Right lung (tissue), 5 donors: ENCODE data around the gene ROBO2. TPM values are rescaled to one million over a fixed set of nuclear protein-coding genes. Genes with fewer than 3 reads are reported as not detected.

ENCODE experiments used
- DNase-seq, 2 donors: peaks; one replicate each; pipeline ENCODE4 v3.0.0-alpha.2; 2013
- polyA plus RNA-seq, 5 donors: library from polyadenylated mRNA; unstranded; fragments of 120-200 nt; gene quantifications; one replicate each; pipeline versions ENCODE4 v1.2.1 to v1.2.3, GENCODE V29; 2013; ENCODE audit warnings: inconsistent platforms in 1 of 5, low replicate concordance in 1 of 5; ENCODE audit not compliant: insufficient read length in 5 of 5, insufficient read depth in 1 of 5

The ROBO2 gene
- polyA plus RNA-seq, 5 donors, result 31.9 to 66.1 (median 59.9) TPM

DNA sequence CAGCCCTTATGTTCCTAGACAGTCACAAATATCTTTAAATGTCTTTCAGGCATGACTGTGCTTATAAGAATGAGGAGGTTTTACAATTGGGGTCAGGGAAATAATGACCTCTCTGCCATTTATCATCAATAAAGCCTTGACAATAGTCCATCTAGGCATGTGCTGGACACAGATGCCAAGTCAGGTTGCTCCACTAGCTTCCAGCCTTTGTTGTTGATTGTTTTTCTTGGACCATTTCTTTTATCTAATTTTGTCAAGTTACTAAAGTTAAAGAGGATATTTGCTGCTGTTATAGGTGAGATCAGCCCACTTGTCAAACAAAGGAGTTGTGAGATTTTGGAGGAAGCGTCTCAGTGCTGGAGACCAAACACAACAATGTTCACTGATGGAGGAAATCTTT is 628.0 kb downstream of the ROBO2 start:
- DNase-seq, result no peak

DNA sequence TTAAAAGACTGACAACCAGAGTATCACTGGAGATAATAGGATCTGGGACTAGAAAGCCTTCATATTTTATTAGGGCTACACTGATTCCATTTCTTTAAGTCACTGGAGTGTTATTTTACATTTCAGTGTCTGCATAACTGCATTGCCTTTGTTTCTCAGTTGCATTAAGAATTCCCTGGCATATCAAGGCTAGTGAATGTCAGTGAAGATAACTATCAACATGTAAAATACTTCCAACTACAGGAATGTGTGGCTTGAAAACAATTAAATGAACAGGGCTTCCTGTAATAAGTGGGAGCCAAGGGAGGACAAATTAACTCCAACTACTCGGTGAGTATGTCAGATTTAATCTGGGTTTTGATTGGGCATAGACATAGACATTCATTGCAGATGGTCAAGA is 628.5 kb downstream of the ROBO2 start:
- no peak for DNase-seq

DNA sequence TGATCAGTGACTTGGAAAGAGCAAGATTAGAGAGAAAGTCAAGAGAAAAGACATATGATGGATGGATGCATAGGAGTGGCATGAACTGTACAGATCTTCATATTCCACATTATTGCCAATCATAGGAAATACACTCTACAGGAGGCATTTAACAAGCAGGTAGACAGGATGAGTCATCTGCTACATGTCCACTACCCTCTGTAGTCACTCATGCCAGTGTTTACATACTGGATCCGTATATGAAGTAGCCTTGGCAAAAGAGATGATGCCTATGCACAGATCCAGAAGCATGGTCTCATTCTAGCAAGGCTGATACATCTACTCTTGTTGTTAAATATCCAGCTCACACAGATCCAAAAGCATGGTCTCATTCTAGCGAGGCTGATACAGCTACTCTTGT is 632.1 kb downstream of the ROBO2 start:
- DNase-seq, result no peak

DNA sequence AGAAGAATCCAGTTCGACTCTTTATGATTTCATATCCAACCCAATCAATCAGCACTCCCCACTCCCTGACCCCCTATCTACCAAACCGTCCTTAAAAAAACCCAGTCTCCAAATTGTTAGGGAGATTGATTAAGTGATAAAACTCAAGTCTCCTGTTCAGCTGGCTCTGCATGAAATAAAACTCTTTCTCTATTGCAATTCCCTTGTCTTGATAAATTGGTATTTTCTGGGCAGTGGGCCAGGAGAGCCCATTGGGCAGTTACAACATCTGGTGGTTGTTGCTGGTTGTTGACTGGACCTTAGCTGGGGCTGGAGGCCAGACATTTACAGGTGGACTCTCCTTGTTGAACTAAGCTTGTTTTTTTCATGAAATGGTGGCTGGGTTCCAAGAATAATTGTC is 642.3 kb downstream of the ROBO2 start:
- DNase-seq, result no peak

DNA sequence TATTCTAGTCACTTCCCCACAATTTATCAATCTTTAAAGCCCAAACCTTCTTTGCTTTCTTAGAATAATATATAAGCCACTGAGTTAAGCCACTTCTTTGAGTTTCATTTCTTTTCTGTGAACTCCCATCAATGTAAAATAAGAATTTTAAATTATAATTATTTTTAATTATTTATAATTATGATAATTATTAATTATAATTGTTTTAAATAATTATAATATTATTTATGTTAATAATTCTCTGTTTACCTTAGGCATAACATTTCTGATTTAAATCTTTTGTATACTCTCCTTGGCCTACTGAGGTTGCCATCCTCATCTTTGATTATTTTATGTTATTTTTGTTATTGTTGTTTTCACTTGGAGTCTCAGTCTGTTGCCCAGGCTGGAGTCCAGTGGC is 644.2 kb downstream of the ROBO2 start:
- no peak for DNase-seq

DNA sequence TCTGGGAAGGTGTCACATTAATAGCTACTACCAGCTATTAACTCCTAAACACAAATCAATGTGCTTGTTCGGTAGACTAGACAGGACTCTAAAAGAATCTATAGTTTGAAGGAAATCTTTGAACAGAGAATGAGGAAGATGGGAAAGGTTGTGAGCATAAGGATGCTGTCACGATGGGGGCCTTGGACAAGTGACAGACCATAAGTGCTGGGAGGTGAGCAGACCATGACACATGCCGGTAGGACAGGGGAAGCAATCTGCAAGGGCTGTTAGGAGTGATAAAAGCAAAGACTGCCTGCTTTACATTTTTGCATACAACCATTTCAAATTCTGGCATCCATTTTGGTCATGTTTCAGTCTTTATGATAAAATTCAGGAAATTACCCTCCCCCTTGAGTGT is 645.8 kb downstream of the ROBO2 start:
- no peak for DNase-seq

DNA sequence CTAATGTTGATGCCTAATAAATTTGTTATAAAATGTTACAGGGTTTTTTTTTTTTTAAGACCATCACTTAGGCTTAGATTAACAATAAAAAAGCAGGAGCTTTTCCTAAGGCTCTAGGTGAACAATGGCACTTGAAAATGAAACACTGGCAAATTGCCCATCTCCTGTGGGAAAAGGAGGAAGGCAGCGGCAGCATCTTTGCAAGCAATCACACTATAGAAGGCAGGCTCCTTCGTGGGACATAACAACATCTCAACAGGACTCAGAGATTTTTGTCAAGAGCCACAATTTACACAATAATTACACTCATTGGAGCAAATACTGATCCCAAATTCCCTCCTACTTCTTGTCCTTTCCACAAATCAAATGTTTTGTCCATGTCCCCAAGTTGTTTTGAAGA is 646.7 kb downstream of the ROBO2 start:
- no peak for DNase-seq

DNA sequence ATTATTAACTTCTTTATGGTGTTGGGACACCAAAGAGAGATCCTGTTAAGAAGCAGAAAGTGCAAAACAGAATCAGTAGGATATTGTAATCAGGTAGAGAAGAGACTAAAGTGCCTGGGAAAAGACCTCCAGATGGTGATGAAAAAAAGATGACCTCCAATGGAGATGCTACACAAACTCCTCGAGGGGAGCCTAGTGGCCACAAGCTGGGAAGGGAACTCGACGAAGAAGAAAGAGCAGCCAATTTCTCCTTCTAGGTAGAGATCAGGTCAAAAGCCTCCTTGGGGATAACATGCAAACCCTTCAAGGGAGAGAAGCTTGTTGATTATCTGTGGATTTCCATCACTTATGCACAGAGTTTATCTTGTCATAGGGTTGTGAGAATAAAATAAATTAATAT is 647.6 kb downstream of the ROBO2 start:
- DNase-seq, result no peak

DNA sequence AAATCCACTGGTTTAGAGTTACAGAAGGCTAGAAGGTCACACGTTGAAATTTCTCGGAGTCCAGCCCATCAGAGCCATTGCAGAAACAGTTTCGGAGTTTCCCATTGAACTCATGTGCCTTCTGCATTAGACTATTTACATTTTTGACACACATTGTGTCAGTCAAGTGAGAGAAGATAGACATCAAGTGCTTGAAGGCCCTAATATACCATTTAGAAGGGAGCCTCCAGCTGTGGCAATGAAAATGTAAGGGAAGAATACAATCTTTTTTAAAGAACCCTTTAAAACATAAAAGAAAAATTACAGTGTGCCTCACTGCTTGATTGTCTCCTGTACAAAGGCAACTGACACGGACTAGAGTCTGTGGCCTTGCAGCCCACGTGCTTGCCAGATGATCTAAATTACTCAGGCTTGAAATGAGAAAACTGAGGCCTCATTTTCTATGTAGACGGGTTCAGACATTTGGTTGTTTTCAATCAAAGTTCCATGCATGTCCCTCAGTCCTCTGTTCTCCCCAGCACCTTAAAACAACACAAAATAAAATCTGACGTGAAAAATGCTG is 650.5 kb downstream of the ROBO2 start:
- no peak for DNase-seq

DNA sequence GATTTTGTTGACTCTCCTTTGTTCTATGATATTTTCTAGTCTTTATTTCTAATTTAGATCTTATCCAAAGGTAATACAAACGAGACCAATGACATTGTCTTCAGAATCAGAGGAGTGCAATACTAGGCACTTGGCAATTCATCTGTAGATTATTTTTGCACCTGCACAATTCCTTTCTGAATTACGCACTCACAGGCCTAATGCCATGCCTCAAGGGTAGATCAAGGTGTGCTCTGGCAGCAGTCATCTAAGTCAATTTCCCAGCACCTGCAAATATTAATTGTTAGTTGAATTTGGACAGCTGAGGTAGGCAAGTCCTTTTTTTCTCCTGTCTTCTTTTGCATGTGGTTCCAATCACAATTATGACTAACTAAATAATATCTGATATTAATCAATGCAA is 653.2 kb downstream of the ROBO2 start:
- DNase-seq, result no peak

DNA sequence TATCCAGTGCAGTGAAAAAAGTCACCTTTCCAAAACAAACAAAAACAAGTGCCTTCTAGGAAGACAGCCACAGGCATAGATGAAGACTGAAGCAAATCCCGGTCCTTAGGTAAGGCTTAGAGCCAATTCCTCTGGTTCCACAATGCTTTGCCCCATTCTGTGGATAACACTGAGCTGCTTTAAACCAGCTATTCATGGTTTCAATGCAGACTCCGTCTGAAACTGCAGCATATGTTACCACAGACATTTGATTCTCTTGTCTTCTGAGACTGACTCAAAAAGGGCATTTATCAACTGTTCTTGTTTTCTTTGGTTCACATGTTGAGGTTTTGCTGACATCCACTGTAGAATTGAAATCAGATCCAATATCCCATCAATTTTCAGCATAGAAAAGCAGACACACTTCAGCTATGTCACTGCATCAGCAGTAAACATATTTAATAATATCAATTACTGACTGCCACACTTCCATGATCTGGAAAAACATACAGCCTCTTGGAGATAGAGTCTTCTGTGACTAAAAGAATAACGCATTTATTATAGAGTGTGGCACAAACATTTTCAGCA is 659.3 kb downstream of the ROBO2 start:
- no peak for DNase-seq
